Liver (tissue), 9 donors: ENCODE results near the gene SEMA6D. TPM values are rescaled to one million over a fixed set of nuclear protein-coding genes. Genes with fewer than 3 reads are reported as not detected.

Source experiments
- DNase-seq: peaks from one replicate; pipeline ENCODE4 v3.0.0-alpha.2; 2017; ENCODE audit warnings: low spot score
- H3K27ac ChIP-seq, 2 donors: one replicate each; pipeline ENCODE4 v1.7.0; 2013; ENCODE audit warnings: inconsistent platforms in 2 of 2, low read length in 2 of 2, control low read depth in 1 of 2, low read depth in 1 of 2, mild to moderate bottlenecking in 1 of 2
- H3K27me3 ChIP-seq, 4 donors: one replicate each; pipeline versions ENCODE4 v1.6.1 to v1.7.0; 2013; ENCODE audit warnings: low read length in 3 of 4, inconsistent platforms in 1 of 4, mild to moderate bottlenecking in 1 of 4, moderate library complexity in 1 of 4; ENCODE audit not compliant: control insufficient read depth in 4 of 4, insufficient read depth in 4 of 4
- H3K36me3 ChIP-seq, 4 donors: one replicate each; pipeline versions ENCODE4 v1.6.1 to v1.7.0; 2013; ENCODE audit warnings: low read length in 3 of 4, mild to moderate bottlenecking in 3 of 4, low read depth in 1 of 4, moderate library complexity in 1 of 4; ENCODE audit not compliant: control insufficient read depth in 4 of 4, insufficient read depth in 3 of 4
- H3K4me1 ChIP-seq, 4 donors: one replicate each; pipeline versions ENCODE4 v1.6.1 to v1.7.0; 2013; ENCODE audit warnings: low read length in 3 of 4, mild to moderate bottlenecking in 3 of 4, moderate library complexity in 1 of 4; ENCODE audit not compliant: control insufficient read depth in 4 of 4, insufficient read depth in 4 of 4
- H3K4me3 ChIP-seq, 3 donors: one replicate each; pipeline versions ENCODE4 v1.6.1 to v1.7.0; 2013; ENCODE audit warnings: low read length in 3 of 3, control low read depth in 1 of 3, low read depth in 1 of 3, mild to moderate bottlenecking in 1 of 3
- H3K9ac ChIP-seq, 2 donors: one replicate each; pipeline ENCODE4 v1.7.0; 2013; ENCODE audit warnings: low read length in 2 of 2, mild to moderate bottlenecking in 2 of 2, moderate library complexity in 2 of 2, control low read depth in 1 of 2, low read depth in 1 of 2
- H3K9me3 ChIP-seq, 4 donors: one replicate each; pipeline versions ENCODE4 v1.6.1 to v1.7.0; 2013; ENCODE audit warnings: low read length in 3 of 4; ENCODE audit not compliant: control insufficient read depth in 4 of 4
- ATF3 ChIP-seq: IDR thresholded peaks from 2 replicates; pipeline ENCODE4 v1.6.1; 2016; ENCODE audit warnings: antibody characterized with exemption
- CTCF ChIP-seq: fragments of 150-350 bp; IDR thresholded peaks from 2 replicates; pipeline ENCODE4 v1.5.1; 2017; ENCODE audit warnings: improper control_type of control experiment, low read depth, low read length; ENCODE audit not compliant: missing input control
- EGR1 ChIP-seq, 2 donors: IDR thresholded peaks; 2 replicates each; pipeline ENCODE4 v1.6.1; 2016 to 2018; ENCODE audit warnings: antibody characterized with exemption in 2 of 2, low read depth in 2 of 2
- FOXA1 ChIP-seq: IDR thresholded peaks from 2 replicates; pipeline ENCODE4 v1.6.1; 2016; ENCODE audit warnings: antibody characterized with exemption
- FOXA2 ChIP-seq: IDR thresholded peaks from 2 replicates; pipeline ENCODE4 v1.6.1; 2016; ENCODE audit warnings: antibody characterized with exemption
- GABPA ChIP-seq, 2 donors: IDR thresholded peaks in 1 of 2; conservative IDR thresholded peaks in 1 of 2; 2 replicates each; pipeline ENCODE4 v1.6.1; 2016; ENCODE audit warnings: antibody characterized with exemption in 2 of 2, mild to moderate bottlenecking in 1 of 2, moderate library complexity in 1 of 2
- HNF4A ChIP-seq, 2 donors: conservative IDR thresholded peaks; 2 replicates each; pipeline ENCODE4 v1.6.1; 2016; ENCODE audit warnings: antibody characterized with exemption in 2 of 2, mild to moderate bottlenecking in 2 of 2
- HNF4G ChIP-seq: IDR thresholded peaks from 2 replicates; pipeline ENCODE4 v1.6.1; 2016; ENCODE audit warnings: antibody characterized with exemption
- JUND ChIP-seq, 2 donors: IDR thresholded peaks; 2 replicates each; pipeline ENCODE4 v1.6.1; 2016; ENCODE audit warnings: antibody characterized with exemption in 2 of 2
- MAX ChIP-seq: IDR thresholded peaks from 2 replicates; pipeline ENCODE4 v1.6.1; 2016; ENCODE audit warnings: antibody characterized with exemption
- NR2F2 ChIP-seq: IDR thresholded peaks from 2 replicates; pipeline ENCODE4 v1.6.1; 2016; ENCODE audit warnings: antibody characterized with exemption
- RAD21 ChIP-seq, 2 donors: IDR thresholded peaks; 2 replicates each; pipeline ENCODE4 v1.6.1; 2016; ENCODE audit warnings: antibody characterized with exemption in 2 of 2, mild to moderate bottlenecking in 2 of 2
- REST ChIP-seq: IDR thresholded peaks from 2 replicates; pipeline ENCODE4 v1.6.1; 2016; ENCODE audit warnings: antibody characterized with exemption, mild to moderate bottlenecking
- SP1 ChIP-seq: IDR thresholded peaks from 2 replicates; pipeline ENCODE4 v1.6.1; 2018; ENCODE audit warnings: antibody characterized with exemption, mild to moderate bottlenecking
- TAF1 ChIP-seq: conservative IDR thresholded peaks from 2 replicates; pipeline ENCODE4 v1.6.1; 2016; ENCODE audit warnings: antibody characterized with exemption, mild to moderate bottlenecking
- YY1 ChIP-seq: IDR thresholded peaks from 2 replicates; pipeline ENCODE4 v1.6.1; 2016; ENCODE audit warnings: antibody characterized with exemption, mild to moderate bottlenecking
- ZBTB33 ChIP-seq: IDR thresholded peaks from 2 replicates; pipeline ENCODE4 v1.6.1; 2016; ENCODE audit warnings: antibody characterized with exemption
- WGBS: extraction: QIAGEN DNeasy Blood & Tissue Kit; methylation state at CpG from one replicate; pipeline ENCODE4 v1.1.7; 2013; 5-methylcytosine and 5-hydroxymethylcytosine counted together
- polyA plus RNA-seq, 2 donors: library from polyadenylated mRNA; stranded (reverse) in 1 of 2; unstranded in 1 of 2; fragments of 200-250 nt in 1 of 2; fragments of >200 nt in 1 of 2; fragmentation: Nextera tagmentation in 1 of 2; extraction: Ambion mirVana in 1 of 2; gene quantifications; one replicate each; pipeline versions ENCODE4 v1.2.1 to v1.2.3, GENCODE V29; 2013 to 2015
- total RNA-seq, 2 donors: library from RNA; depleted of rRNA; stranded (reverse); fragments of >200 nt; gene quantifications; one replicate each; pipeline ENCODE4 v1.2.3, GENCODE V29; 2014
- donor health status: healthy.
- donor health status: healthy.
- donor health status: healthy.
- donor health status: healthy.
- donor health status: healthy.

Gene SEMA6D
- total and polyA plus RNA-seq, 4 donors, result 1.0 to 4.5 (median 3.1) TPM

- Histone ChIP-seq H3K9me3 (no peaks in the 10 kb centered on the region), H3K27ac (no peak overlapping the region), H3K4me1 (no peaks in the 10 kb centered on the region), H3K27me3 (no peaks in the 10 kb centered on the region), H3K9ac (no peak overlapping the region), H3K36me3 (no peaks in the 10 kb centered on the region), H3K4me3 (no peak overlapping the region)
- DNase-seq, result no peak
- 79% methylated on average over 5 of the region's 5 CpGs for WGBS
- TF ChIP-seq ZBTB33 (no peak), SP1 (no peak), NR2F2 (no peak), RAD21 (IDR thresholded peaks at IDR 0.05) (no peak), HNF4A (conservative IDR thresholded peaks at IDR 0.05) (no peak), TAF1 (no peak), HNF4G (no peak), JUND (IDR thresholded peaks at IDR 0.05) (no peak), CTCF (no peak), FOXA2 (no peak), YY1 (no peak), ATF3 (no peak), REST (no peak), MAX (no peak), GABPA (IDR thresholded peaks at IDR 0.05 in 1 of 2, conservative IDR thresholded peaks at IDR 0.05 in 1 of 2) (no peak), FOXA1 (no peak), EGR1 (IDR thresholded peaks at IDR 0.05; ENCODE audit: low read depth in 2 of 2) (no peak)
Observed at GRCh38 chr15:47707391-47707790, 9.9 kb upstream of the SEMA6D start.
